SK-N-MC (cell line): ENCODE data around the gene GNG8.

Experiments
- EZH2 ChIP-seq: fragments of 200-600 bp; sonication (generic); IDR thresholded peaks from one replicate; pipeline ENCODE4 v1.6.1; 2017; ENCODE audit warnings: antibody characterized with exemption
- FOXP2 ChIP-seq: optimal IDR thresholded peaks from 2 replicates; pipeline ENCODE3; 2011; ENCODE audit warnings: mild to moderate bottlenecking, moderate library complexity; ENCODE audit not compliant: insufficient read depth; ENCODE audit errors: extremely low read length, control extremely low read depth
- POLR2AphosphoS5 ChIP-seq: IDR thresholded peaks from 2 replicates; pipeline ENCODE4 v1.6.1; 2012; ENCODE audit warnings: mild to moderate bottlenecking, low read depth, low read length, borderline replicate concordance

DNA sequence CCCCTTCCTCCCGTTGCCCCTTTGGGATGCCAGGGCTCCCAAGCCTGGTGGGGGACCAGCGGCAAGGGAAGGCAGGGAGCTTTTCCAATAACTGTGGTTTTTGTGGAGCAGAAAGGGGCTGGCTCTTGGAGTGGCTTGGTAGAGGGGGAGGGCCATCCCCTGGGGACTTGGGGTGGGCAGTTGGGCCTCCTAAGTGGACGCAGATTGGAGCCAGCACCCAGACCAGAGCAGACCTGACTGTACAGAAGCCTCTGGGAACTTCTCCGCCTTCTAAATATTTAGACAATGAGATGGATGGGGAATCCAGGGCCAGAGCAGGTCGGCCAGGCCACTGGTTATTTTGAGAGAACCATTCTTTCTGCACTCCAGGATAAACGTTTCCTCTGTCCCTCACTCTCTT lies 15.3 kb downstream of the GNG8 start:
- TF ChIP-seq EZH2 (no peak), POLR2AphosphoS5 (no peak), FOXP2 (no peak)
